ENCODE measurements around the gene PRKAR1B. TPM values are rescaled to one million over a fixed set of nuclear protein-coding genes. Genes with fewer than 3 reads are reported as not detected.
A peak's percentile ranks its signal among the peaks of the same experiment; 100 is the strongest.

The PRKAR1B gene
- total RNA-seq, 1 experiment from 2014 or later: 62.0 TPM

- H3K27ac ChIP-seq (ENCODE audit: low read length): peak overlapping the region; percentile 34; the same call in 1 of the 2 replicates
- DNase-seq (ENCODE audit: low read depth, low spot score): no peak
- intact Hi-C loops (cut with micrococcal nuclease; ENCODE audit: unreplicated experiment): loop anchor here (5.0 to 10.0 kb wide), 2 partner anchors 114 to 193 kb away; no protein-coding TSS in a partner anchor
Measured at GRCh38 chr7:520503-521161, 206.4 kb downstream of the PRKAR1B start.

GRCh38 chr7:519484-520390 is 207.3 kb downstream of the PRKAR1B start, which contains the start of gene PDGFA:
Gene PDGFA (minus strand): TSS chr7:519846. CDS start chr7:519001, 845 bp downstream.
- Histone ChIP-seq H3K4me3 (ENCODE audit: low read depth in 2 of 2, low read length in 2 of 2) (peak within 1 kb of the TSS; percentile 67 to 81), H3K9me3 (ENCODE audit: control insufficient read depth, insufficient read depth, low read depth, low read length) (no peaks in the 10 kb centered on the region), H3K27ac (ENCODE audit: low read length) (peak within 1 kb of the TSS; percentile 66), H3K4me1 (ENCODE audit: control insufficient read depth, insufficient read depth, low read length) (peaks cover 18% of the 10 kb centered on the region), H3K27me3 (ENCODE audit: control insufficient read depth, insufficient read depth, low read length) (no peaks in the 10 kb centered on the region; the same call in 1 of the 2 replicates), H3K36me3 (ENCODE audit: control insufficient read depth, insufficient read depth, low read length) (no peaks in the 10 kb centered on the region; the same call in 1 of the 2 replicates)
- peak; percentile 66 for ATAC-seq
- DNase-seq (ENCODE audit: low read depth, low spot score): no peak
- intact Hi-C loops (cut with micrococcal nuclease; ENCODE audit: unreplicated experiment) (loop anchor here (5.0 to 10.0 kb wide), 2 partner anchors 115 to 192 kb away; no protein-coding TSS in a partner anchor), in situ Hi-C loops (cut with HindIII; ENCODE audit: low pct_unique_long_range_greater_than_20kb, low sequenced_read_pairs) (no loop called here)
- BruUV-seq (replicated peaks): no TSS peak
- CTCF ChIA-PET: interaction anchor here (0.6 to 1.5 kb wide), 3 partner anchors 107 to 124 kb away, joined by 3 to 5 read pairs (median 3); no protein-coding TSS in a partner anchor
- TF ChIP-seq TCF7L2 (IDR thresholded peaks at IDR 0.05; ENCODE audit: low read depth, low read length) (no peak), POLR2AphosphoS5 (IDR thresholded peaks at IDR 0.05; ENCODE audit: low read depth, low read length) (peak; percentile 15; the same call in 1 of the 2 replicates), SIN3A (IDR thresholded peaks at IDR 0.05; ENCODE audit: borderline replicate concordance, insufficient read depth, low read depth, low read length) (0 out of 2 replicates have a peak, but pooled peaks have one; percentile 36)
- TF ChIP-seq, protein P1, sequence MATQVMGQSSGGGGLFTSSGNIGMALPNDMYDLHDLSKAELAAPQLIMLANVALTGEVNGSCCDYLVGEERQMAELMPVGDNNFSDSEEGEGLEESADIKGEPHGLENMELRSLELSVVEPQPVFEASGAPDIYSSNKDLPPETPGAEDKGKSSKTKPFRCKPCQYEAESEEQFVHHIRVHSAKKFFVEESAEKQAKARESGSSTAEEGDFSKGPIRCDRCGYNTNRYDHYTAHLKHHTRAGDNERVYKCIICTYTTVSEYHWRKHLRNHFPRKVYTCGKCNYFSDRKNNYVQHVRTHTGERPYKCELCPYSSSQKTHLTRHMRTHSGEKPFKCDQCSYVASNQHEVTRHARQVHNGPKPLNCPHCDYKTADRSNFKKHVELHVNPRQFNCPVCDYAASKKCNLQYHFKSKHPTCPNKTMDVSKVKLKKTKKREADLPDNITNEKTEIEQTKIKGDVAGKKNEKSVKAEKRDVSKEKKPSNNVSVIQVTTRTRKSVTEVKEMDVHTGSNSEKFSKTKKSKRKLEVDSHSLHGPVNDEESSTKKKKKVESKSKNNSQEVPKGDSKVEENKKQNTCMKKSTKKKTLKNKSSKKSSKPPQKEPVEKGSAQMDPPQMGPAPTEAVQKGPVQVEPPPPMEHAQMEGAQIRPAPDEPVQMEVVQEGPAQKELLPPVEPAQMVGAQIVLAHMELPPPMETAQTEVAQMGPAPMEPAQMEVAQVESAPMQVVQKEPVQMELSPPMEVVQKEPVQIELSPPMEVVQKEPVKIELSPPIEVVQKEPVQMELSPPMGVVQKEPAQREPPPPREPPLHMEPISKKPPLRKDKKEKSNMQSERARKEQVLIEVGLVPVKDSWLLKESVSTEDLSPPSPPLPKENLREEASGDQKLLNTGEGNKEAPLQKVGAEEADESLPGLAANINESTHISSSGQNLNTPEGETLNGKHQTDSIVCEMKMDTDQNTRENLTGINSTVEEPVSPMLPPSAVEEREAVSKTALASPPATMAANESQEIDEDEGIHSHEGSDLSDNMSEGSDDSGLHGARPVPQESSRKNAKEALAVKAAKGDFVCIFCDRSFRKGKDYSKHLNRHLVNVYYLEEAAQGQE (IDR thresholded peaks at IDR 0.05; ENCODE audit: insufficient read depth in 1 of 2, low read depth in 2 of 2, low read length in 1 of 2): no peak
- POLR2A ChIA-PET: interaction anchor here (0.5 to 0.7 kb wide), 2 partner anchors 248 to 306 kb away, joined by 3 read pairs; no protein-coding TSS in a partner anchor

More at GRCh38 chr7:520503-521161, 206.4 kb downstream of the PRKAR1B start:
- Histone ChIP-seq H3K36me3 (ENCODE audit: control insufficient read depth, insufficient read depth, low read length) (no peaks in the 10 kb centered on the region; the same call in 1 of the 2 replicates), H3K9me3 (ENCODE audit: control insufficient read depth, insufficient read depth, low read depth, low read length) (no peaks in the 10 kb centered on the region), H3K27me3 (ENCODE audit: control insufficient read depth, insufficient read depth, low read length) (no peaks in the 10 kb centered on the region; the same call in 1 of the 2 replicates), H3K4me1 (ENCODE audit: control insufficient read depth, insufficient read depth, low read length) (peaks cover 18% of the 10 kb centered on the region), H3K4me3 (ENCODE audit: low read depth in 2 of 2, low read length in 2 of 2) (peak overlapping the region; percentile 60 to 81)
- ATAC-seq: peak; percentile 4; the same call in 1 of the 2 replicates
- ChIA-PET CTCF (no interaction called here), POLR2A (interaction anchor here (0.7 kb wide), 1 partner anchor 307 kb away, joined by 3 read pairs; no protein-coding TSS in a partner anchor)
- BruUV-seq (replicated peaks): no TSS peak
- in situ Hi-C loops (cut with HindIII; ENCODE audit: low pct_unique_long_range_greater_than_20kb, low sequenced_read_pairs): no loop called here
- TF ChIP-seq, protein P2, sequence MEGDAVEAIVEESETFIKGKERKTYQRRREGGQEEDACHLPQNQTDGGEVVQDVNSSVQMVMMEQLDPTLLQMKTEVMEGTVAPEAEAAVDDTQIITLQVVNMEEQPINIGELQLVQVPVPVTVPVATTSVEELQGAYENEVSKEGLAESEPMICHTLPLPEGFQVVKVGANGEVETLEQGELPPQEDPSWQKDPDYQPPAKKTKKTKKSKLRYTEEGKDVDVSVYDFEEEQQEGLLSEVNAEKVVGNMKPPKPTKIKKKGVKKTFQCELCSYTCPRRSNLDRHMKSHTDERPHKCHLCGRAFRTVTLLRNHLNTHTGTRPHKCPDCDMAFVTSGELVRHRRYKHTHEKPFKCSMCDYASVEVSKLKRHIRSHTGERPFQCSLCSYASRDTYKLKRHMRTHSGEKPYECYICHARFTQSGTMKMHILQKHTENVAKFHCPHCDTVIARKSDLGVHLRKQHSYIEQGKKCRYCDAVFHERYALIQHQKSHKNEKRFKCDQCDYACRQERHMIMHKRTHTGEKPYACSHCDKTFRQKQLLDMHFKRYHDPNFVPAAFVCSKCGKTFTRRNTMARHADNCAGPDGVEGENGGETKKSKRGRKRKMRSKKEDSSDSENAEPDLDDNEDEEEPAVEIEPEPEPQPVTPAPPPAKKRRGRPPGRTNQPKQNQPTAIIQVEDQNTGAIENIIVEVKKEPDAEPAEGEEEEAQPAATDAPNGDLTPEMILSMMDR (IDR thresholded peaks at IDR 0.05): peak; percentile 80; the same call in 1 of the 2 replicates
- TF ChIP-seq SIN3A (IDR thresholded peaks at IDR 0.05; ENCODE audit: borderline replicate concordance, insufficient read depth, low read depth, low read length) (no peak), POLR2AphosphoS5 (IDR thresholded peaks at IDR 0.05; ENCODE audit: low read depth, low read length) (no peak), TCF7L2 (IDR thresholded peaks at IDR 0.05; ENCODE audit: low read depth, low read length) (peak; percentile 66; the same call in 1 of the 2 replicates)
